K562 (cell line): ENCODE data around the gene XRCC5. TPM values are rescaled to one million over a fixed set of nuclear protein-coding genes. Genes with fewer than 3 reads are reported as not detected.

Source experiments
- CBFA2T3 ChIP-seq: fragments of 450-650 bp; IDR thresholded peaks from 2 replicates; pipeline ENCODE4 v1.6.1; 2017
- DPF2 ChIP-seq: fragments of 450-650 bp; IDR thresholded peaks from 2 replicates; pipeline ENCODE4 v1.6.1; 2016
- ELF4 ChIP-seq: fragments of 450-650 bp; formaldehyde crosslinking; IDR thresholded peaks from 2 replicates; pipeline ENCODE4 v1.4.0; 2022; ENCODE audit warnings: missing genetic modification characterization
- FOXJ2 ChIP-seq: fragments of 200-800 bp; sonication (Bioruptor generic); IDR thresholded peaks from 2 replicates; pipeline ENCODE4 v1.6.1; 2016; ENCODE audit warnings: missing genetic modification characterization, missing compliant biosample characterization
- HINFP ChIP-seq: fragments of 450-650 bp; conservative IDR thresholded peaks from 2 replicates; pipeline ENCODE4 v1.6.1; 2016; ENCODE audit warnings: missing genetic modification characterization, low read depth, mild to moderate bottlenecking, control low read depth, missing compliant biosample characterization
- HLTF ChIP-seq: fragments of 450-650 bp; IDR thresholded peaks from 2 replicates; pipeline ENCODE4 v1.6.1; 2016
- HSF4 ChIP-seq: fragments of 250-450 bp; sonication (Bioruptor Pico); IDR thresholded peaks from 2 replicates; pipeline ENCODE4 v2.1.2; 2022; ENCODE audit warnings: mild to moderate bottlenecking, moderate library complexity, borderline replicate concordance
- IRF9 ChIP-seq: fragments of 450-650 bp; IDR thresholded peaks from 2 replicates; pipeline ENCODE4 v1.6.1; 2016; ENCODE audit warnings: missing biosample characterization, missing genetic modification characterization
- KDM5B ChIP-seq: fragments of 200-600 bp; sonication (generic); IDR thresholded peaks from 2 replicates; pipeline ENCODE4 v1.6.1; 2012; ENCODE audit warnings: low read depth, mild to moderate bottlenecking, moderate library complexity, low read length, control low read depth, inconsistent platforms; ENCODE audit not compliant: insufficient replicate concordance
- MAFF ChIP-seq: IDR thresholded peaks from 2 replicates; pipeline ENCODE4 v1.6.1; 2012; ENCODE audit warnings: low read length, improper control_type of control experiment
- NFIC ChIP-seq: fragments of 450-650 bp; IDR thresholded peaks from 2 replicates; pipeline ENCODE4 v1.6.1; 2017; ENCODE audit warnings: mild to moderate bottlenecking, inconsistent platforms
- POLR2A ChIP-seq: fragments of 450-650 bp; conservative IDR thresholded peaks from 2 replicates; pipeline ENCODE4 v1.6.1; 2016
- PYGO2 ChIP-seq: fragments of 450-650 bp; IDR thresholded peaks from 2 replicates; pipeline ENCODE4 v1.6.1; 2016; ENCODE audit warnings: mild to moderate bottlenecking, missing genetic modification characterization, moderate library complexity, missing compliant biosample characterization
- RCOR1 ChIP-seq, 2 experiments: IDR thresholded peaks; 2 replicates each; pipeline ENCODE4 v1.6.1; 2012; ENCODE audit warnings: low read depth in 2 of 2, low read length in 2 of 2, borderline replicate concordance in 1 of 2, improper control_type of control experiment in 1 of 2
- RFX7 ChIP-seq: fragments of 250-450 bp; sonication (Bioruptor Pico); IDR thresholded peaks from 2 replicates; pipeline ENCODE4 v1.5.1; 2021; ENCODE audit warnings: mild to moderate bottlenecking
- SMARCA5 ChIP-seq: fragments of 450-650 bp; IDR thresholded peaks from 2 replicates; pipeline ENCODE4 v1.6.1; 2016
- SMC3 ChIP-seq: conservative IDR thresholded peaks from 2 replicates; pipeline ENCODE4 v1.6.1; 2011; ENCODE audit warnings: low read depth, low read length, improper control_type of control experiment; ENCODE audit not compliant: insufficient read depth
- SRSF7 ChIP-seq: fragments of 200-400 bp; formaldehyde crosslinking; optimal IDR thresholded peaks from 2 replicates; pipeline ENCODE3; 2017; ENCODE audit warnings: mild to moderate bottlenecking, low read depth, low read length
- ZBTB1 ChIP-seq: sonication (generic); formaldehyde crosslinking; IDR thresholded peaks from 2 replicates; pipeline ENCODE4 v1.8.1; 2023; ENCODE audit warnings: missing genetic modification reagents, low read depth, mild to moderate bottlenecking, borderline replicate concordance
- ZBTB33 ChIP-seq: sonication (generic); formaldehyde crosslinking; IDR thresholded peaks from 2 replicates; pipeline ENCODE4 v1.8.1; 2023; ENCODE audit warnings: mild to moderate bottlenecking, missing genetic modification reagents
- ZHX1 ChIP-seq: fragments of 150-350 bp; conservative IDR thresholded peaks from 2 replicates; pipeline ENCODE4 v1.6.1; 2014; ENCODE audit warnings: low read length
- ZNF274 ChIP-seq: IDR thresholded peaks from 2 replicates; pipeline ENCODE4 v1.6.1; 2011; ENCODE audit warnings: low read depth, mild to moderate bottlenecking, low read length, moderate library complexity, borderline replicate concordance
- ZNF3 ChIP-seq: fragments of 250-450 bp; sonication (Bioruptor Pico); IDR thresholded peaks from 2 replicates; pipeline ENCODE4 v1.5.0; 2021; ENCODE audit warnings: mild to moderate bottlenecking, moderate library complexity
- ZNF384 ChIP-seq: IDR thresholded peaks from 2 replicates; pipeline ENCODE4 v1.6.1; 2012; ENCODE audit warnings: low read depth, low read length, improper control_type of control experiment
- ZNF507 ChIP-seq: conservative IDR thresholded peaks from 2 replicates; pipeline ENCODE4 v1.6.1; 2017; ENCODE audit warnings: missing genetic modification characterization, missing compliant biosample characterization
- polyA plus RNA-seq, 8 experiments: library from polyadenylated mRNA; depleted of rRNA in 4 of 8; stranded (reverse) in 5 of 8; unstranded in 3 of 8; fragments of >200 nt; fragmentation: Nextera tagmentation in 2 of 8; fragmentation: Illumina TruSeq in 1 of 8; extraction: Ambion mirVana in 2 of 8; extraction: Trizol in 1 of 8; gene quantifications; 2 replicates each; pipeline versions ENCODE4 v1.2.1 to v1.2.3, GENCODE V29; 2011 to 2014; ENCODE audit warnings: inconsistent platforms in 1 of 8, missing spikeins in 1 of 8
- total RNA-seq, 7 experiments: library from RNA; depleted of rRNA in 6 of 7; stranded (reverse); fragments of >200 nt in 6 of 7; fragmentation: Illumina TruSeq in 2 of 7; extraction: Trizol in 2 of 7; gene quantifications; 2 replicates each; pipeline versions ENCODE4 v1.2.1 to v1.2.3, GENCODE V29; 2011 to 2021; ENCODE audit warnings: low replicate concordance in 1 of 7

XRCC5 gene
- total and polyA plus RNA-seq, 9 of the 15 experiments (the other 6 are each of a cell fraction or from before 2014, with no cell fraction given): 168 to 551 (median 297) TPM

GRCh38 chr2:216188559-216188850 is 79.4 kb downstream of the XRCC5 start (continued):
- TF ChIP-seq HSF4 (CRISPR knock-in tag): no peak
- TF ChIP-seq HINFP (tag): no peak
- TF ChIP-seq ZNF384: no peak
- no peak for TF ChIP-seq ZHX1
- TF ChIP-seq SMARCA5: no peak
- no peak for TF ChIP-seq ZBTB33
- TF ChIP-seq POLR2A: no peak
- no peak for TF ChIP-seq IRF9 (tag)
- no peak for TF ChIP-seq SRSF7
- peak; percentile 55; the same call in 1 of the 2 replicates for TF ChIP-seq PYGO2
- no peak for TF ChIP-seq SMC3
- no peak for TF ChIP-seq ELF4
- no peak for TF ChIP-seq ZNF274
- peak; percentile 94 for TF ChIP-seq DPF2
- TF ChIP-seq MAFF: no peak
- no peak for TF ChIP-seq HLTF
- TF ChIP-seq NFIC: peak; percentile 45; the same call in 1 of the 2 replicates
- TF ChIP-seq CBFA2T3: peak; percentile 90
- TF ChIP-seq KDM5B: no peak
- peak; percentile 74 for TF ChIP-seq FOXJ2
- no peak for TF ChIP-seq ZNF507 (tag)
- TF ChIP-seq RCOR1 (IDR thresholded peaks at IDR 0.05; ENCODE audit: borderline replicate concordance in 1 of 2, low read depth in 2 of 2, low read length in 2 of 2): peak; percentile 41 to 90; a peak in 2 of 4 replicates
- TF ChIP-seq ZBTB1 (CRISPR knock-in tag): no peak
- TF ChIP-seq RFX7 (CRISPR knock-in tag): no peak
- no peak for TF ChIP-seq ZNF3
